Neural cell (in vitro differentiated cells): ENCODE data around the gene RAD51AP2. TPM values are rescaled to one million over a fixed set of nuclear protein-coding genes. Genes with fewer than 3 reads are reported as not detected.

ENCODE experiments used
- H2AFZ ChIP-seq: fragments of 200-600, 300-800 bp; sonication (generic), shearing (Covaris generic); 2 replicates; pipeline ENCODE4 v1.6.0; 2014; ENCODE audit warnings: low read depth, mild to moderate bottlenecking, antibody characterized with exemption, low read length, moderate library complexity
- H3F3A ChIP-seq: fragments of 200-600 bp; shearing (Covaris generic); 2 replicates; pipeline ENCODE4 v1.6.1; 2016; ENCODE audit warnings: mild to moderate bottlenecking, moderate library complexity, mixed read lengths, antibody characterized with exemption, low read length; ENCODE audit not compliant: insufficient read depth, poor library complexity, severe bottlenecking
- H3K27ac ChIP-seq: fragments of 200-600, 300-800 bp; sonication (generic), shearing (Covaris generic); 2 replicates; pipeline ENCODE4 v1.5.1; 2014; ENCODE audit warnings: mild to moderate bottlenecking, low read length, moderate library complexity
- H3K27me3 ChIP-seq: fragments of 300-800, 200-600 bp; sonication (generic), shearing (Covaris generic); 2 replicates; pipeline ENCODE4 v1.6.0; 2014; ENCODE audit warnings: mild to moderate bottlenecking, low read depth, low read length, moderate library complexity; ENCODE audit not compliant: insufficient read depth
- H3K36me3 ChIP-seq: fragments of 300-800, 200-600 bp; sonication (generic), shearing (Covaris generic); 2 replicates; pipeline ENCODE4 v1.5.1; 2014; ENCODE audit warnings: mild to moderate bottlenecking, antibody characterized with exemption, low read length, moderate library complexity; ENCODE audit not compliant: insufficient read depth
- H3K4me2 ChIP-seq: fragments of 300-800, 200-600 bp; sonication (generic), shearing (Covaris generic); 2 replicates; pipeline ENCODE4 v1.6.0; 2014; ENCODE audit warnings: mild to moderate bottlenecking, low read length
- H3K4me3 ChIP-seq: fragments of 300-800, 200-600 bp; sonication (generic), shearing (Covaris generic); 2 replicates; pipeline ENCODE4 v1.5.1; 2014; ENCODE audit warnings: mild to moderate bottlenecking, low read length, moderate library complexity
- H3K79me2 ChIP-seq: fragments of 200-600 bp; shearing (Covaris generic); replicated peaks from 2 replicates; pipeline ENCODE4 v1.6.0; 2014; ENCODE audit warnings: mild to moderate bottlenecking, low read length, moderate library complexity; ENCODE audit not compliant: insufficient read depth
- H3K9ac ChIP-seq: fragments of 300-800, 200-600 bp; sonication (generic), shearing (Covaris generic); 2 replicates; pipeline ENCODE4 v1.6.1; 2016; ENCODE audit warnings: mild to moderate bottlenecking, low read length, mixed read lengths
- H3K9me2 ChIP-seq: fragments of 200-600 bp; shearing (Covaris generic); 2 replicates; pipeline ENCODE4 v1.6.1; 2016; ENCODE audit warnings: mild to moderate bottlenecking, low read length, mixed read lengths; ENCODE audit not compliant: insufficient read depth
- H3K9me3 ChIP-seq: fragments of 200-600, 300-800 bp; sonication (generic), shearing (Covaris generic); 2 replicates; pipeline ENCODE4 v1.6.1; 2016; ENCODE audit warnings: mild to moderate bottlenecking, mixed run types, low read length, moderate library complexity, mixed read lengths
- H4K20me1 ChIP-seq: fragments of 200-600 bp; shearing (Covaris generic); 2 replicates; pipeline ENCODE4 v1.6.1; 2016; ENCODE audit warnings: mild to moderate bottlenecking, mixed run types; ENCODE audit not compliant: insufficient read depth
- CTCF ChIP-seq: fragments of 450-650 bp; IDR thresholded peaks from 2 replicates; pipeline ENCODE4 v1.5.1; 2014; ENCODE audit warnings: antibody characterized with exemption, mild to moderate bottlenecking, moderate library complexity; ENCODE audit not compliant: poor library complexity, severe bottlenecking
- EP300 ChIP-seq: fragments of 450-650 bp; conservative IDR thresholded peaks from 2 replicates; pipeline ENCODE4 v1.6.1; 2014; ENCODE audit warnings: antibody characterized with exemption, mild to moderate bottlenecking, moderate library complexity; ENCODE audit not compliant: poor library complexity, severe bottlenecking
- EZH2 ChIP-seq: fragments of 200-600, 300-800 bp; shearing (Covaris generic), sonication (generic); IDR thresholded peaks from 2 replicates; pipeline ENCODE4 v1.6.1; 2014; ENCODE audit warnings: antibody characterized with exemption, low read length, borderline replicate concordance, mild to moderate bottlenecking; ENCODE audit not compliant: insufficient read depth, poor library complexity, severe bottlenecking
- MXI1 ChIP-seq: fragments of 450-650 bp; conservative IDR thresholded peaks from 2 replicates; pipeline ENCODE4 v1.6.1; 2014; ENCODE audit warnings: antibody characterized with exemption, mild to moderate bottlenecking; ENCODE audit not compliant: poor library complexity, severe bottlenecking
- POLR2AphosphoS5 ChIP-seq: IDR thresholded peaks from 2 replicates; pipeline ENCODE4 v1.6.1; 2012
- RAD21 ChIP-seq: fragments of 450-650 bp; conservative IDR thresholded peaks from 2 replicates; pipeline ENCODE4 v1.6.1; 2014; ENCODE audit warnings: antibody characterized with exemption, mild to moderate bottlenecking, moderate library complexity
- REST ChIP-seq: IDR thresholded peaks from 2 replicates; pipeline ENCODE4 v1.6.1; 2012; ENCODE audit warnings: borderline replicate concordance
- SMC3 ChIP-seq: fragments of 450-650 bp; conservative IDR thresholded peaks from 2 replicates; pipeline ENCODE4 v1.6.1; 2014; ENCODE audit warnings: antibody characterized with exemption, mild to moderate bottlenecking, moderate library complexity; ENCODE audit not compliant: poor library complexity
- TAF1 ChIP-seq: IDR thresholded peaks from 2 replicates; pipeline ENCODE4 v1.6.1; 2012; ENCODE audit warnings: low read depth
- polyA plus RNA-seq: library from polyadenylated mRNA; depleted of rRNA; stranded (reverse); fragments of >200 nt; gene quantifications from 2 replicates; pipeline ENCODE4 v1.2.3, GENCODE V29; 2014

The RAD51AP2 gene
- polyA plus RNA-seq, 1 donor from 2014 or later, result 0.54 TPM

GRCh38 chr2:17529771-17530170, 11.5 kb upstream of the RAD51AP2 start:
- no peak overlapping the region for H3K9ac ChIP-seq
- no peak overlapping the region for H3K4me3 ChIP-seq
- H2AFZ ChIP-seq, result no peak overlapping the region
- H3K27ac ChIP-seq, result no peak overlapping the region
- TF ChIP-seq EZH2 (no peak), POLR2AphosphoS5 (no peak), MXI1 (no peak), RAD21 (no peak), SMC3 (no peak), REST (no peak), EP300 (no peak), TAF1 (no peak), CTCF (no peak)
- no peaks in the 10 kb centered on the region for H3F3A ChIP-seq
- no peaks in the 10 kb centered on the region for H3K9me3 ChIP-seq
- H4K20me1 ChIP-seq, result no peaks in the 10 kb centered on the region
- H3K27me3 ChIP-seq, result no peaks in the 10 kb centered on the region
- no peaks in the 10 kb centered on the region for H3K36me3 ChIP-seq
- no peak overlapping the region for H3K4me2 ChIP-seq
- H3K79me2 ChIP-seq, result no peaks in the 10 kb centered on the region
- H3K9me2 ChIP-seq, result no peaks in the 10 kb centered on the region

GRCh38 chr2:17522303-17522702, 4.1 kb upstream of the RAD51AP2 start:
- Histone ChIP-seq H3K27ac (no peak overlapping the region), H3K27me3 (no peaks in the 10 kb centered on the region), H3K9ac (no peak overlapping the region), H3F3A (no peaks in the 10 kb centered on the region), H3K79me2 (no peaks in the 10 kb centered on the region), H3K4me2 (no peak overlapping the region), H3K4me3 (no peak overlapping the region), H2AFZ (no peak overlapping the region), H3K9me2 (no peaks in the 10 kb centered on the region), H3K9me3 (no peaks in the 10 kb centered on the region), H4K20me1 (no peaks in the 10 kb centered on the region), H3K36me3 (no peaks in the 10 kb centered on the region)
- TF ChIP-seq TAF1 (no peak), EP300 (no peak), REST (no peak), EZH2 (no peak), CTCF (no peak), RAD21 (no peak), SMC3 (no peak), POLR2AphosphoS5 (no peak), MXI1 (no peak)
